ENCODE measurements around the gene LIN28A.

LIN28A gene

GRCh38 chr1:26363549-26364448, 46.8 kb upstream of the LIN28A start:
- peak; percentile 64 to 84 for DNase-seq (ENCODE audit: low read depth in 1 of 2, low spot score in 1 of 2)
- TF ChIP-seq SPI1 (IDR thresholded peaks at IDR 0.05; ENCODE audit: borderline replicate concordance, low read depth) (no peak; the same call in 1 of the 2 replicates), GABPA (IDR thresholded peaks at IDR 0.05; ENCODE audit: low read depth) (no peak), POLR2AphosphoS5 (IDR thresholded peaks at IDR 0.05; ENCODE audit: low read depth) (no peak), CTCF (IDR thresholded peaks at IDR 0.05; ENCODE audit: insufficient read depth, low read length) (peak; percentile 95), REST (IDR thresholded peaks at IDR 0.05; ENCODE audit: insufficient replicate concordance, low read depth) (no peak)
- Histone ChIP-seq H3K27me3 (ENCODE audit: insufficient read depth, poor library complexity, severe bottlenecking) (peaks cover 18% of the 10 kb centered on the region), H3K4me3 (replicated peaks; ENCODE audit: insufficient read depth, low read length) (no peak overlapping the region), H3K27ac (replicated peaks) (no peak overlapping the region)

GRCh38 chr1:26364956-26365355, 45.7 kb upstream of the LIN28A start:
- peaks cover 16% of the 10 kb centered on the region for H3K27me3 ChIP-seq (ENCODE audit: insufficient read depth, poor library complexity, severe bottlenecking)
- TF ChIP-seq POLR2AphosphoS5 (IDR thresholded peaks at IDR 0.05; ENCODE audit: low read depth) (no peak), SPI1 (IDR thresholded peaks at IDR 0.05; ENCODE audit: borderline replicate concordance, low read depth) (no peak), REST (IDR thresholded peaks at IDR 0.05; ENCODE audit: insufficient replicate concordance, low read depth) (no peak), CTCF (IDR thresholded peaks at IDR 0.05; ENCODE audit: insufficient read depth, low read length) (no peak), GABPA (IDR thresholded peaks at IDR 0.05; ENCODE audit: low read depth) (no peak)
- H3K4me3 ChIP-seq (replicated peaks; ENCODE audit: insufficient read depth, low read length) = no peak overlapping the region
- H3K27ac ChIP-seq (replicated peaks) = no peak overlapping the region
- no peak for DNase-seq (ENCODE audit: low read depth in 1 of 2, low spot score in 1 of 2)

- no peak for DNase-seq (ENCODE audit: low read depth in 1 of 2, low spot score in 1 of 2)
- Histone ChIP-seq H3K4me3 (replicated peaks; ENCODE audit: insufficient read depth, low read length) (no peak overlapping the region), H3K27me3 (ENCODE audit: insufficient read depth, poor library complexity, severe bottlenecking) (peaks cover 4% of the 10 kb centered on the region), H3K27ac (replicated peaks) (no peak overlapping the region)
- no peak for TF ChIP-seq CTCF (IDR thresholded peaks at IDR 0.05; ENCODE audit: insufficient read depth, low read length)
- TF ChIP-seq SPI1 (IDR thresholded peaks at IDR 0.05; ENCODE audit: borderline replicate concordance, low read depth) = no peak
- TF ChIP-seq GABPA (IDR thresholded peaks at IDR 0.05; ENCODE audit: low read depth) = no peak
- TF ChIP-seq REST (IDR thresholded peaks at IDR 0.05; ENCODE audit: insufficient replicate concordance, low read depth) = no peak
- no peak for TF ChIP-seq POLR2AphosphoS5 (IDR thresholded peaks at IDR 0.05; ENCODE audit: low read depth)
Observed at GRCh38 chr1:26367441-26367840, 43.2 kb upstream of the LIN28A start.
